Hematopoietic multipotent progenitor cell treated with erythropoietin and hydrocortisone succinate and interleukin-3 and kit ligand, for 4 days (in vitro differentiated cells): ENCODE data around the gene B3GALT5.
"Not testable (repeated sequence)": the region's sequence is repeated elsewhere in the genome, so short reads cannot be mapped to it uniquely, and the experiment has no call there.

Experiments
- DNase-seq: peaks from one replicate; pipeline ENCODE4 v3.0.0-alpha.2; 2015

B3GALT5 gene

GRCh38 chr21:39669485-39669884, 56.7 kb downstream of the B3GALT5 start:
- no peak for DNase-seq

GRCh38 chr21:39669976-39670661, 57.4 kb downstream of the B3GALT5 start:
- DNase-seq: no peak

GRCh38 chr21:39670701-39671100, 58.0 kb downstream of the B3GALT5 start:
- no peak for DNase-seq

DNA sequence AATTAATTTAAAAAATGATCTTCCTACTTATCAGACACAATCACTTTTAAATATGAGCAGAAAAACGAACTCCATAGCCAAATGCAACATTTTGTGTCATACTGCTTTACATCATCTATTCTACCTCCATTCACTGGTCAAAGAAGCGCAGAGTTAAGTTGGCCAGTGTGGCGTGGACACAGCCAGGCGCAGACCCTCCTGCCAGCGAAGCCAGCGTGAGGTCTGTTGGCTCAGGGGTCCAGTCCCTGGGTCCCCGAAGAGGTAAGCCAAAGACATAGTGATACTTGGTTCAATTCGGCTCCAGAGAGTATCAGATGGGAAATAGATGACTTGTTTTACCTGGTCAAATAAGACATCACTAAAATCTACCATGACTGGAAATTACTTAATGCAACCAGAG, 59.2 kb downstream of the B3GALT5 start:
- no peak for DNase-seq

- no peak for DNase-seq
Measured at GRCh38 chr21:39673163-39673562, 60.4 kb downstream of the B3GALT5 start.

DNA sequence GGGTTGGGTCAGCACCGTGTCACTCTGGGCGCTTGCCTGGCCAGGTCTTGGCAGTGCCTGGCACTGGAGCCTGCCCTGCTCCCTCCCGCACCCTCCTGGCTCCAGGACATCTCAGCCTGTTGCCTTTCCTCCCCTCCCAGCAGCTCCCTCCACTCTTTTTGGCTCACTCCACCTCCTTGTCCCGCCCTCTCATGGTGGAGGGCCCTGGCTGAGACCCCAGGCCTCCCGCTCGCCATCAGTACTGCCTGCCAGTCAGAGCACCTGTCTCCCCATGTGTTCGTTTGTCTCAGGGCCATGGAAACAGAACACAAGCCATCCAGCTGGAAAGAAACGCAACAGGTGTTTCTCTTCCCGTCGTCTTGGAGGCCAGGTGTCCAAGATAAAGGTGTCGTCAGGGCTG, 61.0 kb downstream of the B3GALT5 start:
- DNase-seq: no peak

GRCh38 chr21:39674801-39675200, 62.1 kb downstream of the B3GALT5 start:
- DNase-seq: no peak

DNA sequence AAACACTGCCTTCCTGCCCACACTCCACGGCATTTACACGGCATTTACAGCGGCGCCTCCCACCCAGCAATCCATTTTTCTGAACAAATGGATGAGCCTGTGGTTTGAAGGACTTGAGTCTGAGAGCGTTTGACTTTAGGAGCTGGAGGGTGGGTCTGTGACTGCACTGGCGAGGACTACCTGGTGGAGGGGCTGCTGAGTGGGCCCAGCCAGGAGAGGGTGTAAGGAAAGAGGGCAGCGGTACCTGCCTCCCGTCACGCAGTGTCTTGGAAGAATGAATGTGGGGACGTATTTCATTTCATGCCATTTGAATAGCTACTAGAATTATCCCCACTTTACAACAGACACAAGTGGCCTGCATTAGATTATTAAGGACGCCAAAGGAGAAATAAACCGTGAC, 62.9 kb downstream of the B3GALT5 start:
- DNase-seq: no peak

- DNase-seq: no peak
Measured at GRCh38 chr21:39675993-39676661, 63.4 kb downstream of the B3GALT5 start.

DNA sequence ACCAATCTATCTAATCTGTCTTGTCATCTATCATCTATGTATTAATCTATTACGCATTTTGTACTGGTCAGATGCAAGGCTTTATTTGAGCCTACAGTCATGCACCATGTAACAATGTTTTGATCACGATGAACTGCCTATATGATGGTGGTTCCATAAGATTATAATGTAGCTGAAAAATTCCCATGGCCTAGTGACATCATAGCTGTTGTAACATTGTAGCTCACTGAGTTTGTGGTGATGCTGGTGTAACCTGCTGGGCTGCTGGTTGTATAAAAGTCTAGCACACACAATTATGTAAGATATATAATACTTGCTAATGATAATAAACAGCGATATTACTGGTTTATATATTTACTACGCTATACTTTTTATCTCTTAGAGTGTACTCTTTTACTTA, 67.5 kb downstream of the B3GALT5 start:
- no peak for DNase-seq

GRCh38 chr21:39681257-39681656, 68.5 kb downstream of the B3GALT5 start:
- no peak for DNase-seq

DNA sequence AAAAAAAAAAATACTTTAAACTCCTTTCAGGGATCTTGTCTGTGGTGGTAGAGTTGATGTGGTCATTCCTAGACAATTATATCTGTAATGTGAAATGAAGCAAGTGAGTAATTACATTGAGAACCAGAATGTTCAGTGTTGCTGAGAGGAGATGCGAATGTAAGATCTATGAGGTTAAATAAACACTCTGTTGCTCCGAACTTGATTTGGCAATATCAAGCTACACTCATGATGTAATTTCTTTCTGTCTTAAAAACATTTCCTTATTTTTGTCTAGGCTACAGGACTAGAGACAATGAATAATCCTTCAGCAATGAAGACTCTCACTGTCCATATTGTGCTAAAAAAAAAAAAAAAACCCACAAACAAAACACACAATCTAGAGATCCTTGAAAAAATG, 69.1 kb downstream of the B3GALT5 start:
- no peak for DNase-seq

- DNase-seq: peak; percentile 29
Measured at GRCh38 chr21:39685236-39685635, 72.5 kb downstream of the B3GALT5 start.

- DNase-seq: no peak
Measured at GRCh38 chr21:39685991-39686390, 73.3 kb downstream of the B3GALT5 start.

DNA sequence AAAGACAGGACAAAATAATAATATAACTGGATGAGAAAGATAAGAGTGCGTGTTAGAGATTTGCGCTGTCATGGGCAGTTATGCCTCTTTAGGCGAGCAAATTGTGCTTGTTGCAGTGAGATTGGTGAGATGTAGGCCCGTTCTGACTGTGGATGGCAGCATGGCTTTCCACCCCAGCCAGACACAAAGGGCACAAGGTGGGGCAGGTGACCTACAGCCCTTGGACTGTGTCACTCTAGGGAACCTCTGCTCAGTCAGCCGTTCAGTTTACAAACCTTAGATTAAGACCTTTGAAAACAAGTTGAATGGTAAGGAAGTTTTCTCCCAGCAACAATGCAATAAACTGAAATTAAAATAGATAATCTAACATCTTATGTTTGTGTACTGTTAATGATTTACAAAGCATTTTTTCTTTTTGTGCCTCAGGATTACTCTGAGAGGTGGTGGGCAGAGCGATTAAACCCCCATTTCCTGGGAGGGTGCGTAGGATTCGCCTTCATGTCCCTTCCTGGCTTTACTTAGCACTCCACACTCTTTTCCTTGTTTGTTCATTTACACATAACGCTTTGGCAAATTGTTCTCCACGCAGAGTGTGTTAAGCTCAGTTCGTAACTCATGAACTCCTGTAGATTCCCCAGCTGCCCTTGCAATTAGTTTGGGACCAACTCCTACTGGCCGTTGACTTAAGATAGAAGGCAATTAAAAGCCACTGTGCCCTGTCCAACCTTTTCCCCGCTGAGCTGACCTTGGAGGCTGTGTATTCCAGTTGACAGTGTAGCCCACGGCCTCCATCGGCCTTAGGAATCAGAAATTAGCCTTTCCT, 74.1 kb downstream of the B3GALT5 start:
- DNase-seq: no peak

GRCh38 chr21:39688010-39688409, 75.3 kb downstream of the B3GALT5 start:
- no peak for DNase-seq

DNA sequence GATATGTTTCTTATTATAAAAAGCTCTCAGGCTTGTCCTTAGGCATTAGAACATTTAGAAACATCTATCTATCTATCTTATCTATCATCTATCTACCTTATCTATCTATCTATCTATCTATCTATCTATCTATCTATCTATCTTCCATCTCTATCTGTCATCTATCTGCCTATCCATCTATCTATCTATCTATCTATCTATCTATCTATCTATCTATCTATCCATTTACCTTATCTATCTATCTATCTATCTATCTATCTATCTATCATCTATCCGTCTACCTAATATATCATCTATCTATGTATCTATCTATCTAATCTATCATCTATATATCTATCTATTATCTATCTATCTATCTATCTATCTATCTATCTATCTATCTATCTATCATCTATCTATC, 77.1 kb downstream of the B3GALT5 start:
- not testable (repeated sequence) for DNase-seq

GRCh38 chr21:39690454-39690853, 77.7 kb downstream of the B3GALT5 start:
- DNase-seq: no peak

GRCh38 chr21:39694750-39695149, 82.0 kb downstream of the B3GALT5 start:
- no peak for DNase-seq

DNA sequence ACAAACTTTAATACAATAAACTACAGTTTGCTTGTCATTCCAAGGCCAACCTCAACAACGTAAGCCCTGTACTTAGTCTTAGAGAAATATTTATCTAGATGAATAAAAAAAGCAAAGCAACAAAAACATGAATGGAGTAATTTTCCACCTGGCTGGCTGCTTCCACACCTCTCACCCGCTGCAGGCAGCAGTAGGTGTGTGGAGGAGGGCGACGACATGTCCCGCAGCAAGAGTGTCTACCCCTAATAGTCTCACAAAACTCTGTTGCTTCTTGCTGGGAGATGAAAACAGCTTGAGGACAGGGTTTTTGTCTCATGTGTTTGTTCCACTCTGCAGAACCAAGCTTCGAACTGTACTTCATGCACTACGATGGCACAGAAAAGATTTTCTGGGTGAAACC, 83.5 kb downstream of the B3GALT5 start:
- no peak for DNase-seq

- no peak for DNase-seq
Measured at GRCh38 chr21:39696618-39697017, 83.9 kb downstream of the B3GALT5 start.

DNA sequence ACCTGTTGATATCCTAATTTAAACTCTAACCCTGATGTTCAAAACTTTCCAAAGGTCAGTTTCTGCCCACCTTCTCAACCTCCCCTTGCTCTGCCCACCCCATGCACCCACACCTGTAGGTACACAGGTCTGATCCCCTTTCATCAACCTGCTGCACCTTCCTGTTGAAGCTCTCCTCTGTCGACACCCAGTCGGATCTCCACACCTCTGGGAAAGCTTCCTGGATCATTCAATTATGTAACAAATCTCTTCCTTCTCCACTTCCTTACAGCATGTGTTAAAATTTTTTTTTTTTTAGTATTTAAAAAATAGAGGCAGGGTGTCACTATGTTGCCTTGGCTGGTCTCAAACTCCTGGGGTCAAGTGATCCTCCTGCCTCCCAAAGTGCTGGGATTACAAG, 87.6 kb downstream of the B3GALT5 start:
- no peak for DNase-seq

DNA sequence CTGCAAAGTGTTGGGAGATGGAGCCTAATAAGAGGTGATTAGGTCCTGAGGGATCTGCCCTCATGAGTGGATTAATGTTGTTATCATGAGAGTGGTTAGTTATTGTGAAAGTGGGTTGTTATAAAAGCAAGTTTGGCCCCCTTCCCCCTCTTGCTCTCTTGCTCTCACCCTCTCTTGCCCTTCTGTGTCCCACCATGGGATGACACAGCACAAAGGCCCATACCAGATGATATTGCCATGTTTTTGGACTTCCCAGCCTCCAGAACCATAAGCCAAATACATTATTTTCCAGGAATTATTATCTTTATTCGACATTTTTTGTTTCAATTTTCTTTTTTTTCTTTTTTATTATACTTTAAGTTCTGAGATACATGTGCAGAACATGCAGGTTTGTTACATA, 90.8 kb downstream of the B3GALT5 start:
- DNase-seq: no peak

GRCh38 chr21:39705849-39706248, 93.1 kb downstream of the B3GALT5 start:
- no peak for DNase-seq
